ENCODE data around the gene DNAJC30.

DNA sequence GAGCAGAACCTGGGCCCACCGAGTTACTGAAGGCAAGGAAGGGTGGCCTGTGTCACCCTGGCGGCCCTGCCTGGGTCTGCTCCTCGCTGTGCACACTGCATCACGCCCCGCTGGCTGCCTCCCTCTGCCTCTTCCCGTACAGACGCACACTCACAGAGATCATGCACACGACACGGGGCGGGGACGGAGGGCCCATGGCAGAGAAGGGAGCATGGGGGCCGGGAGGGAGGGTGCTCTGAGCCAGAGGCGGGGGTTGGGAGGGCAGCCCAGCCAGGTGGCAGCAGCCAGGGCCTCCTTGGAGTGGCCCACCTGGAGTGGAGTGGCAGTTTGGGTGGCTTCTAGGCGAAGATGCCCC is 16.8 kb upstream of the DNAJC30 start:
- no peak for TF ChIP-seq CTCF (IDR thresholded peaks at IDR 0.05)
- no peak for TF ChIP-seq POLR2AphosphoS5 (IDR thresholded peaks at IDR 0.05)

Data from suprapubic skin (tissue), 3 donors.